Endothelial cell of umbilical vein (primary cell): ENCODE data around the gene CCNL2. TPM values are rescaled to one million over a fixed set of nuclear protein-coding genes. Genes with fewer than 3 reads are reported as not detected.
"Not testable (repeated sequence)": the region's sequence is repeated elsewhere in the genome, so short reads cannot be mapped to it uniquely, and the experiment has no call there.

Source experiments
- BruUV-seq: library from RNA; stranded (reverse); fragments of 400-500 nt; replicated peaks from 2 replicates; lab custom pipeline; 2021; lab: Mats Ljungman, UMichigan
- CTCF ChIA-PET: fragments of 300-600, 350-600 bp; sonication (Branson Sonifier 250); formaldehyde crosslinking; loops from one replicate; lab custom pipeline; 2021; ENCODE audit warnings: antibody characterized with exemption, inconsistent platforms; lab: Charles Lee
- POLR2A ChIA-PET: fragments of 300-600, 350-600 bp; sonication (Branson Sonifier 250); formaldehyde crosslinking; loops from one replicate; lab custom pipeline; 2021; ENCODE audit warnings: antibody characterized with exemption, inconsistent platforms; lab: Charles Lee
- DNase-seq: peaks from one replicate; pipeline ENCODE4 v3.0.0-alpha.2; 2011; ENCODE audit warnings: low read depth, low spot score
- FAIRE-seq: peaks from 2 replicates; lab custom pipeline; 2011; peaks lifted over from hg19 to GRCh38; lab: Jason Lieb, UNC
- H2AFZ ChIP-seq: 2 replicates; pipeline ENCODE4 v1.6.0; 2012; ENCODE audit warnings: low read depth, low read length, control low read depth, inconsistent platforms
- H3K27ac ChIP-seq: 2 replicates; pipeline ENCODE4 v1.5.1; 2011; ENCODE audit warnings: low read depth, mild to moderate bottlenecking, control low read depth, low read length, moderate library complexity; ENCODE audit not compliant: insufficient read depth
- H3K27me3 ChIP-seq, 2 experiments: 2 replicates each; pipeline versions ENCODE4 v1.6.0 to v1.6.1; 2011; ENCODE audit warnings: low read length in 2 of 2, mixed read lengths in 1 of 2; ENCODE audit not compliant: control insufficient read depth in 2 of 2, insufficient read depth in 2 of 2
- H3K36me3 ChIP-seq, 2 experiments: 2 replicates in 1 of 2; 3 replicates in 1 of 2; pipeline ENCODE4 v1.5.1; 2011; ENCODE audit warnings: low read length in 2 of 2, mild to moderate bottlenecking in 1 of 2, moderate library complexity in 1 of 2; ENCODE audit not compliant: control insufficient read depth in 2 of 2, insufficient read depth in 2 of 2; ENCODE audit errors: extremely low read depth in 1 of 2
- H3K4me1 ChIP-seq: 3 replicates; pipeline ENCODE4 v1.5.1; 2011; ENCODE audit warnings: mild to moderate bottlenecking, low read length; ENCODE audit not compliant: control insufficient read depth, insufficient read depth; ENCODE audit errors: extremely low read depth
- H3K4me2 ChIP-seq: 2 replicates; pipeline ENCODE4 v1.6.1; 2011; ENCODE audit warnings: low read length, control low read depth, mixed read lengths; ENCODE audit not compliant: insufficient read depth
- H3K4me3 ChIP-seq, 3 experiments: fragments of 200-600 bp in 1 of 3; sonication (generic), shearing (Covaris generic) in 1 of 3; replicated peaks in 1 of 3; 2 replicates each; pipeline ENCODE4 v1.5.1; 2011 to 2016; ENCODE audit warnings: control low read depth in 3 of 3, low read length in 3 of 3, mild to moderate bottlenecking in 2 of 3, inconsistent platforms in 1 of 3, low read depth in 1 of 3, moderate library complexity in 1 of 3; ENCODE audit not compliant: insufficient read depth in 1 of 3
- H3K79me2 ChIP-seq: 2 replicates; pipeline ENCODE4 v1.6.0; 2012; ENCODE audit warnings: low read length, inconsistent platforms; ENCODE audit not compliant: control insufficient read depth, insufficient read depth
- H3K9ac ChIP-seq: replicated peaks from 2 replicates; pipeline ENCODE3; 2011; ENCODE audit warnings: low read length, control low read depth; ENCODE audit not compliant: insufficient read depth; ENCODE audit errors: extremely low read depth
- H3K9me1 ChIP-seq: replicated peaks from 3 replicates; pipeline ENCODE4 v1.6.0; 2011; ENCODE audit warnings: mild to moderate bottlenecking, low read length; ENCODE audit not compliant: control insufficient read depth, insufficient read depth; ENCODE audit errors: extremely low read depth
- H3K9me3 ChIP-seq: replicated peaks from 2 replicates; pipeline ENCODE4 v1.5.1; 2012; ENCODE audit warnings: low read length, inconsistent platforms; ENCODE audit not compliant: control insufficient read depth, insufficient read depth
- H4K20me1 ChIP-seq: replicated peaks from 2 replicates; pipeline ENCODE3; 2011; ENCODE audit warnings: mild to moderate bottlenecking, low read length; ENCODE audit not compliant: control insufficient read depth, insufficient read depth; ENCODE audit errors: extremely low read depth
- CTCF ChIP-seq, 2 donors: IDR thresholded peaks; 1 replicate in 1 of 2; 2 replicates in 1 of 2; pipeline ENCODE4 v1.5.1; 2011; ENCODE audit warnings: low read length in 2 of 2, mild to moderate bottlenecking in 2 of 2, moderate library complexity in 2 of 2, control low read depth in 1 of 2, inconsistent platforms in 1 of 2, low read depth in 1 of 2; ENCODE audit not compliant: insufficient read depth in 1 of 2; ENCODE audit errors: extremely low read depth in 1 of 2
- EZH2 ChIP-seq: IDR thresholded peaks from 2 replicates; pipeline ENCODE4 v1.6.1; 2012; ENCODE audit warnings: borderline replicate concordance, low read depth, mild to moderate bottlenecking, moderate library complexity, low read length, inconsistent platforms; ENCODE audit not compliant: severe bottlenecking
- FOS ChIP-seq: IDR thresholded peaks from 2 replicates; pipeline ENCODE4 v1.6.1; 2011; ENCODE audit warnings: mild to moderate bottlenecking, low read length, moderate library complexity, borderline replicate concordance; ENCODE audit not compliant: insufficient read depth
- GATA2 ChIP-seq: IDR thresholded peaks from 2 replicates; pipeline ENCODE4 v1.7.0; 2011; ENCODE audit warnings: low read depth, mild to moderate bottlenecking, moderate library complexity, mixed read lengths, low read length; ENCODE audit not compliant: insufficient read length, insufficient read depth
- JUN ChIP-seq: IDR thresholded peaks from 2 replicates; pipeline ENCODE4 v1.6.1; 2011; ENCODE audit warnings: borderline replicate concordance, low read depth; ENCODE audit not compliant: insufficient read length, insufficient read depth
- MAX ChIP-seq: IDR thresholded peaks from 2 replicates; pipeline ENCODE4 v1.6.1; 2011; ENCODE audit not compliant: insufficient read depth, insufficient read length
- MYC ChIP-seq: IDR thresholded peaks from one replicate; pipeline ENCODE4 v1.6.1; 2011; ENCODE audit warnings: mild to moderate bottlenecking, low read depth, low read length
- POLR2A ChIP-seq: IDR thresholded peaks from 2 replicates; pipeline ENCODE4 v1.6.1; 2012; ENCODE audit warnings: low read depth, mild to moderate bottlenecking, control low read depth, low read length
- POLR2AphosphoS5 ChIP-seq: IDR thresholded peaks from 2 replicates; pipeline ENCODE4 v1.6.1; 2012; ENCODE audit warnings: low read depth, mild to moderate bottlenecking, control low read depth, low read length, moderate library complexity; ENCODE audit not compliant: insufficient read depth
- dilution Hi-C: fragments of 300-500 bp; cut with MboI; formaldehyde crosslinking; loops from one replicate; pipeline ENCODE4 v1.15.0; 2019; ENCODE audit warnings: low sequenced_read_pairs; ENCODE audit not compliant: extremely low pct_ligation_motif_present
- intact Hi-C: fragments of 100-400 bp; cut with micrococcal nuclease; formaldehyde crosslinking; loops from one replicate; pipeline ENCODE4 v1.10.0; 2022
- polyA plus RNA-seq, 4 experiments: library from polyadenylated mRNA; depleted of rRNA in 3 of 4; stranded (reverse) in 3 of 4; unstranded in 1 of 4; fragments of >200 nt; gene quantifications; 2 replicates each; pipeline versions ENCODE4 v1.2.1 to v1.2.3, GENCODE V29; 2011 to 2012; ENCODE audit warnings: missing spikeins in 1 of 4
- total RNA-seq: library from RNA; stranded (reverse); gene quantifications from 2 replicates; pipeline ENCODE4 v1.2.3, GENCODE V29; 2021

The CCNL2 gene
- total and polyA plus RNA-seq, 2 donors (not counting 3 experiments of a cell fraction or from before 2014, with no cell fraction given): 188 to 209 TPM

- intact Hi-C loops, H3K9ac ChIP-seq, H3K4me3 ChIP-seq, CTCF ChIA-PET, H3K27me3 ChIP-seq, DNase-seq, BruUV-seq, FAIRE-seq, H3K4me2 ChIP-seq, H3K36me3 ChIP-seq, H2AFZ ChIP-seq, H3K79me2 ChIP-seq, H4K20me1 ChIP-seq, dilution Hi-C loops, POLR2A ChIA-PET, H3K9me3 ChIP-seq, H3K4me1 ChIP-seq, H3K27ac ChIP-seq, H3K9me1 ChIP-seq: not testable (repeated sequence)
Measured at GRCh38 chr1:1417396-1417795, 18.3 kb upstream of the CCNL2 start.

- no peak for DNase-seq
- FAIRE-seq: no peak
- Histone ChIP-seq H3K4me1 (no peaks in the 10 kb centered on the region), H3K9me1 (no peaks in the 10 kb centered on the region), H4K20me1 (no peaks in the 10 kb centered on the region), H3K27ac (no peak overlapping the region), H3K4me2 (no peak overlapping the region), H3K9ac (no peak overlapping the region), H3K9me3 (no peaks in the 10 kb centered on the region), H3K79me2 (no peaks in the 10 kb centered on the region), H3K4me3 (no peak overlapping the region), H2AFZ (no peak overlapping the region), H3K27me3 (no peaks in the 10 kb centered on the region), H3K36me3 (no peaks in the 10 kb centered on the region)
- dilution Hi-C loops (no loop called here), intact Hi-C loops (no loop called here)
- no TSS peak for BruUV-seq
- no peak for TF ChIP-seq CTCF (IDR thresholded peaks at IDR 0.05; ENCODE audit: extremely low read depth in 1 of 2, insufficient read depth in 1 of 2, low read depth in 1 of 2, low read length in 2 of 2)
- no peak for TF ChIP-seq POLR2AphosphoS5
- TF ChIP-seq FOS: no peak
- no peak for TF ChIP-seq GATA2
- TF ChIP-seq MAX: no peak
- no peak for TF ChIP-seq JUN
- TF ChIP-seq EZH2: no peak
- no peak for TF ChIP-seq MYC
- TF ChIP-seq POLR2A: no peak
- POLR2A ChIA-PET: no interaction called here
- CTCF ChIA-PET: interaction anchor here (0.9 to 2.8 kb wide), 4 partner anchors 8 to 17 kb away, joined by 3 to 12 read pairs (median 3); partner anchors contain the start of gene CCNL2
Measured at GRCh38 chr1:1415751-1416150, 16.6 kb upstream of the CCNL2 start.

GRCh38 chr1:1412311-1412902 lies 13.3 kb upstream of the CCNL2 start:
- POLR2A ChIA-PET, DNase-seq, H3K36me3 ChIP-seq, H2AFZ ChIP-seq, H3K27ac ChIP-seq, H4K20me1 ChIP-seq, CTCF ChIA-PET, H3K9ac ChIP-seq, H3K9me3 ChIP-seq, H3K4me2 ChIP-seq, intact Hi-C loops, FAIRE-seq, H3K4me3 ChIP-seq, dilution Hi-C loops, H3K9me1 ChIP-seq, H3K27me3 ChIP-seq, BruUV-seq, H3K4me1 ChIP-seq: not testable (repeated sequence)
- peaks cover 21% of the 10 kb centered on the region for H3K79me2 ChIP-seq
